ENCODE data around the gene RTL10. TPM values are rescaled to one million over a fixed set of nuclear protein-coding genes. Genes with fewer than 3 reads are reported as not detected.
A peak's percentile ranks its signal among the peaks of the same experiment; 100 is the strongest.
"Not testable (repeated sequence)": the region's sequence is repeated elsewhere in the genome, so short reads cannot be mapped to it uniquely, and the experiment has no call there.

RTL10 gene
- total RNA-seq, 1 donor from 2014 or later, result 29.2 TPM

GRCh38 chr22:19844377-19845053 is 10.2 kb downstream of the RTL10 start:
- DNase-seq (ENCODE audit: low read depth, low spot score), result peak; percentile 60

GRCh38 chr22:19843857-19844376 is 10.8 kb downstream of the RTL10 start:
- no peak for DNase-seq (ENCODE audit: low read depth, low spot score)

- no peak for DNase-seq (ENCODE audit: low read depth, low spot score)
Measured at GRCh38 chr22:19843107-19843856, 11.4 kb downstream of the RTL10 start.

- no peak for DNase-seq (ENCODE audit: low read depth, low spot score)
Measured at GRCh38 chr22:19842393-19843106, 12.1 kb downstream of the RTL10 start.

- DNase-seq (ENCODE audit: low read depth, low spot score), result no peak
Measured at GRCh38 chr22:19841641-19842392, 12.9 kb downstream of the RTL10 start.

- DNase-seq (ENCODE audit: low read depth, low spot score), result no peak
Measured at GRCh38 chr22:19840955-19841640, 13.6 kb downstream of the RTL10 start.

GRCh38 chr22:19840059-19840458 is 14.6 kb downstream of the RTL10 start:
- DNase-seq (ENCODE audit: low read depth, low spot score), result no peak

GRCh38 chr22:19837915-19838314 is 16.8 kb downstream of the RTL10 start:
- no peak for DNase-seq (ENCODE audit: low read depth, low spot score)

GRCh38 chr22:19836512-19836911 is 18.2 kb downstream of the RTL10 start:
- no peak for DNase-seq (ENCODE audit: low read depth, low spot score)

- no peak for DNase-seq (ENCODE audit: low read depth, low spot score)
Measured at GRCh38 chr22:19834599-19834998, 20.1 kb downstream of the RTL10 start.

- not testable (repeated sequence) for DNase-seq (ENCODE audit: low read depth, low spot score)
Measured at GRCh38 chr22:19833327-19833726, 21.3 kb downstream of the RTL10 start.

- no peak for DNase-seq (ENCODE audit: low read depth, low spot score)
Measured at GRCh38 chr22:19832476-19833108, 22.1 kb downstream of the RTL10 start.

GRCh38 chr22:19831979-19832378 is 22.7 kb downstream of the RTL10 start:
- not testable (repeated sequence) for DNase-seq (ENCODE audit: low read depth, low spot score)

GRCh38 chr22:19831016-19831415 is 23.7 kb downstream of the RTL10 start:
- DNase-seq (ENCODE audit: low read depth, low spot score), result no peak

- no peak for DNase-seq (ENCODE audit: low read depth, low spot score)
Measured at GRCh38 chr22:19828035-19828401, 26.7 kb downstream of the RTL10 start.

GRCh38 chr22:19827341-19828034 is 27.2 kb downstream of the RTL10 start:
- DNase-seq (ENCODE audit: low read depth, low spot score), result no peak

GRCh38 chr22:19826619-19826950 is 28.1 kb downstream of the RTL10 start:
- no peak for DNase-seq (ENCODE audit: low read depth, low spot score)

- no peak for DNase-seq (ENCODE audit: low read depth, low spot score)
Measured at GRCh38 chr22:19825904-19826618, 28.6 kb downstream of the RTL10 start.

GRCh38 chr22:19824926-19825339 is 29.7 kb downstream of the RTL10 start:
- DNase-seq (ENCODE audit: low read depth, low spot score), result no peak
